GM10847 (cell line): ENCODE data around the gene KRTAP10-1.

ENCODE experiments used
- POLR2A ChIP-seq: IDR thresholded peaks from 2 replicates; pipeline ENCODE4 v1.6.1; 2011; ENCODE audit not compliant: insufficient read length; ENCODE audit errors: extremely low read depth

The KRTAP10-1 gene

GRCh38 chr21:44498280-44499210 is 41.5 kb downstream of the KRTAP10-1 start:
- TF ChIP-seq POLR2A: no peak

- no peak for TF ChIP-seq POLR2A
Measured at GRCh38 chr21:44497703-44498126, 42.3 kb downstream of the KRTAP10-1 start.

GRCh38 chr21:44496564-44497550 is 43.1 kb downstream of the KRTAP10-1 start:
- no peak for TF ChIP-seq POLR2A

- no peak for TF ChIP-seq POLR2A
Measured at GRCh38 chr21:44495611-44496563, 44.1 kb downstream of the KRTAP10-1 start.

- no peak for TF ChIP-seq POLR2A
Measured at GRCh38 chr21:44494956-44495355, 45.0 kb downstream of the KRTAP10-1 start.

GRCh38 chr21:44494418-44494817 is 45.6 kb downstream of the KRTAP10-1 start:
- no peak for TF ChIP-seq POLR2A

- no peak for TF ChIP-seq POLR2A
Measured at GRCh38 chr21:44492567-44493385, 47.2 kb downstream of the KRTAP10-1 start.

GRCh38 chr21:44490816-44491215 is 49.2 kb downstream of the KRTAP10-1 start:
- no peak for TF ChIP-seq POLR2A

- TF ChIP-seq POLR2A: no peak
Measured at GRCh38 chr21:44490405-44490804, 49.6 kb downstream of the KRTAP10-1 start.

GRCh38 chr21:44489962-44490361 is 50.0 kb downstream of the KRTAP10-1 start:
- TF ChIP-seq POLR2A: no peak
